K562 (cell line): ENCODE measurements around the gene BCL2L1. TPM values are rescaled to one million over a fixed set of nuclear protein-coding genes. Genes with fewer than 3 reads are reported as not detected.
A peak's percentile ranks its signal among the peaks of the same experiment; 100 is the strongest.

Experiments used
- ARID2 ChIP-seq: fragments of 450-650 bp; IDR thresholded peaks from 2 replicates; pipeline ENCODE4 v1.6.1; 2017; ENCODE audit warnings: antibody characterized with exemption, mild to moderate bottlenecking
- ATF4 ChIP-seq: fragments of 450-650 bp; formaldehyde crosslinking; IDR thresholded peaks from 2 replicates; pipeline ENCODE4 v1.4.0; 2022; ENCODE audit warnings: mild to moderate bottlenecking, moderate library complexity
- CBX2 ChIP-seq: fragments of 200-600 bp; sonication (generic); IDR thresholded peaks from one replicate; pipeline ENCODE4 v1.6.1; 2012; ENCODE audit warnings: mild to moderate bottlenecking, low read length, inconsistent platforms; ENCODE audit not compliant: insufficient read depth, poor library complexity, severe bottlenecking
- CHD2 ChIP-seq: IDR thresholded peaks from 2 replicates; pipeline ENCODE4 v1.6.1; 2011; ENCODE audit warnings: low read depth, low read length
- HNRNPL ChIP-seq: fragments of 200-400 bp; formaldehyde crosslinking; IDR thresholded peaks from 2 replicates; pipeline ENCODE4 v1.6.1; 2017; ENCODE audit warnings: low read depth, mild to moderate bottlenecking, low read length
- IRF9 ChIP-seq: fragments of 450-650 bp; IDR thresholded peaks from 2 replicates; pipeline ENCODE4 v1.6.1; 2016; ENCODE audit warnings: missing biosample characterization, missing genetic modification characterization
- MAZ ChIP-seq, 2 experiments: fragments of 450-650 bp in 1 of 2; sonication (generic) in 1 of 2; formaldehyde crosslinking; IDR thresholded peaks in 1 of 2; conservative IDR thresholded peaks in 1 of 2; 2 replicates each; pipeline versions ENCODE4 v1.4.0 to v1.5.0; 2020; ENCODE audit warnings: mild to moderate bottlenecking in 1 of 2, missing genetic modification reagents in 1 of 2
- NFYB ChIP-seq: IDR thresholded peaks from 2 replicates; pipeline ENCODE4 v1.6.1; 2011; ENCODE audit warnings: mild to moderate bottlenecking, moderate library complexity; ENCODE audit not compliant: insufficient read length; ENCODE audit errors: extremely low read depth
- NR1H2 ChIP-seq: sonication (generic); formaldehyde crosslinking; IDR thresholded peaks from 2 replicates; pipeline ENCODE4 v1.4.0; 2020; ENCODE audit warnings: mild to moderate bottlenecking, missing genetic modification reagents
- PATZ1 ChIP-seq: fragments of 250-450 bp; sonication (Bioruptor Pico); IDR thresholded peaks from 2 replicates; pipeline ENCODE4 v1.5.0; 2020; ENCODE audit warnings: mild to moderate bottlenecking, borderline replicate concordance
- PBX2 ChIP-seq, 2 experiments: IDR thresholded peaks in 1 of 2; conservative IDR thresholded peaks in 1 of 2; 2 replicates each; pipeline ENCODE4 v1.6.1; 2016; ENCODE audit warnings: low read depth in 2 of 2, mild to moderate bottlenecking in 1 of 2, missing compliant biosample characterization in 1 of 2, missing genetic modification characterization in 1 of 2, moderate library complexity in 1 of 2
- PHF8 ChIP-seq: fragments of 200-600 bp; sonication (generic); IDR thresholded peaks from 2 replicates; pipeline ENCODE4 v1.6.1; 2012; ENCODE audit warnings: mixed run types, mild to moderate bottlenecking, inconsistent platforms, low read length, moderate library complexity, borderline replicate concordance
- POLR2AphosphoS2 ChIP-seq: IDR thresholded peaks from 2 replicates; pipeline ENCODE4 v1.6.1; 2012; ENCODE audit warnings: low read length, improper control_type of control experiment
- SIX5 ChIP-seq, 2 experiments: IDR thresholded peaks; 2 replicates each; pipeline ENCODE4 v1.6.1; 2011; ENCODE audit warnings: low read length in 2 of 2, borderline replicate concordance in 1 of 2, low read depth in 1 of 2, mild to moderate bottlenecking in 1 of 2, moderate library complexity in 1 of 2; ENCODE audit not compliant: insufficient read depth in 1 of 2
- SOX6 ChIP-seq: fragments of 450-650 bp; IDR thresholded peaks from 2 replicates; pipeline ENCODE4 v1.6.1; 2014; ENCODE audit warnings: mild to moderate bottlenecking
- TSC22D4 ChIP-seq: fragments of 450-650 bp; IDR thresholded peaks from 2 replicates; pipeline ENCODE4 v1.6.1; 2016; ENCODE audit warnings: missing genetic modification characterization, missing biosample characterization, control low read depth
- ZNF232 ChIP-seq: sonication (generic); formaldehyde crosslinking; IDR thresholded peaks from 2 replicates; pipeline ENCODE4 v1.8.0; 2022; ENCODE audit warnings: mild to moderate bottlenecking, missing genetic modification reagents
- ZNF699 ChIP-seq: fragments of 250-450 bp; sonication (Bioruptor Pico); IDR thresholded peaks from 2 replicates; pipeline ENCODE4 v1.8.0; 2021; ENCODE audit warnings: mild to moderate bottlenecking, moderate library complexity; ENCODE audit not compliant: insufficient replicate concordance
- ZNF76 ChIP-seq: fragments of 250-450 bp; sonication (Bioruptor Pico); IDR thresholded peaks from 2 replicates; pipeline ENCODE4 v1.4.0; 2020; ENCODE audit warnings: mild to moderate bottlenecking, moderate library complexity, borderline replicate concordance
- ZNF785 ChIP-seq: fragments of 250-450 bp; sonication (Bioruptor Pico); IDR thresholded peaks from 2 replicates; pipeline ENCODE4 v1.4.0; 2020; ENCODE audit warnings: mild to moderate bottlenecking
- polyA plus RNA-seq, 8 experiments: library from polyadenylated mRNA; depleted of rRNA in 4 of 8; stranded (reverse) in 5 of 8; unstranded in 3 of 8; fragments of >200 nt; fragmentation: Nextera tagmentation in 2 of 8; fragmentation: Illumina TruSeq in 1 of 8; extraction: Ambion mirVana in 2 of 8; extraction: Trizol in 1 of 8; gene quantifications; 2 replicates each; pipeline versions ENCODE4 v1.2.1 to v1.2.3, GENCODE V29; 2011 to 2014; ENCODE audit warnings: inconsistent platforms in 1 of 8, missing spikeins in 1 of 8
- total RNA-seq, 7 experiments: library from RNA; depleted of rRNA in 6 of 7; stranded (reverse); fragments of >200 nt in 6 of 7; fragmentation: Illumina TruSeq in 2 of 7; extraction: Trizol in 2 of 7; gene quantifications; 2 replicates each; pipeline versions ENCODE4 v1.2.1 to v1.2.3, GENCODE V29; 2011 to 2021; ENCODE audit warnings: low replicate concordance in 1 of 7

Gene BCL2L1
- total and polyA plus RNA-seq, 9 of the 15 experiments (the other 6 are each of a cell fraction or from before 2014, with no cell fraction given) = 3.3 to 182 (median 120) TPM

GRCh38 chr20:31678389-31679356 lies 44.0 kb downstream of the BCL2L1 start (continued):
- no peak for TF ChIP-seq CBX2
- no peak for TF ChIP-seq SOX6
- no peak; a peak in 1 of 4 replicates for TF ChIP-seq MAZ (CRISPR knock-in tag; conservative IDR thresholded peaks at IDR 0.05 in 1 of 2, IDR thresholded peaks at IDR 0.05 in 1 of 2)
- TF ChIP-seq ZNF232 (CRISPR knock-in tag) = no peak
- TF ChIP-seq ARID2 = no peak
- TF ChIP-seq POLR2AphosphoS2 = no peak
- TF ChIP-seq PBX2 (CRISPR knock-in tag; IDR thresholded peaks at IDR 0.05; ENCODE audit: low read depth) = no peak
- no peak for TF ChIP-seq PBX2 (tag; conservative IDR thresholded peaks at IDR 0.05; ENCODE audit: low read depth)
- 0 out of 2 replicates have a peak, but pooled peaks have one; percentile 16 for TF ChIP-seq ZNF76 (CRISPR knock-in tag)
- TF ChIP-seq ATF4 = peak; percentile 61
- TF ChIP-seq TSC22D4 (tag) = no peak
- no peak for TF ChIP-seq NFYB
- no peak for TF ChIP-seq ZNF785 (CRISPR knock-in tag)
- no peak for TF ChIP-seq PATZ1 (CRISPR knock-in tag)
- no peak for TF ChIP-seq HNRNPL
- TF ChIP-seq CHD2 = no peak
- no peak for TF ChIP-seq SIX5 (IDR thresholded peaks at IDR 0.05; ENCODE audit: borderline replicate concordance in 1 of 2, insufficient read depth in 1 of 2, low read depth in 1 of 2, low read length in 2 of 2)
- no peak for TF ChIP-seq IRF9 (tag)
- TF ChIP-seq PHF8 = no peak
- no peak for TF ChIP-seq NR1H2 (CRISPR knock-in tag)
- TF ChIP-seq ZNF699 (CRISPR knock-in tag) = no peak
